Cardiac fibroblast (primary cell): ENCODE data around the gene PARP8.

Experiments used
- DNase-seq, 2 donors: peaks; one replicate each; pipeline versions ENCODE4 v3.0.0 to v3.0.0-alpha.2; 2010; ENCODE audit warnings: low read depth in 2 of 2
- H3K4me3 ChIP-seq, 2 donors: replicated peaks in 1 of 2; 1 replicate in 1 of 2; 2 replicates in 1 of 2; pipeline ENCODE4 v1.5.1; 2011; ENCODE audit warnings: low read depth in 2 of 2, low read length in 2 of 2, mild to moderate bottlenecking in 2 of 2, moderate library complexity in 1 of 2
- CTCF ChIP-seq: IDR thresholded peaks from one replicate; pipeline ENCODE4 v1.5.1; 2011; ENCODE audit warnings: low read depth, mild to moderate bottlenecking, low read length, inconsistent platforms

PARP8 gene

GRCh38 chr5:50791813-50792212 lies 125.4 kb downstream of the PARP8 start:
- no peak for DNase-seq
- TF ChIP-seq CTCF = no peak
- no peak overlapping the region for H3K4me3 ChIP-seq

DNA sequence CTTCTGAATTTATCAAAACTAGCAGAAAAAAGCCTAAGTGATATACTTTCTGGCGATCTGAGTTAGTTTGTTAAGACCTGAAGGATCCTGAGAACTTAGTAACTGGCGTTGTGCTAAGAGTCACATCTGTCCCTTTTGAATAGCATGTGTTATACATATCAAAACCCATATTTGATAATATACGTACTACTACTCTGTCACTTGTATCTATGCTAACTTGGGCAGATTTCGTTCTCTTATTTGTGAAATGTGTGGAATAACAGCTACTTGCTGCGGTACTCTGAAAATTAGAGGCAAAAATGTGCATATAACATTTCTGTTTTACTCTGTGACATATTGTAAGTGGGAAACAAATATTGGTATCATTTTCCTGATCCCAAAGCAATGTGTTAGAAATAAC lies 126.4 kb downstream of the PARP8 start:
- DNase-seq = no peak
- no peak overlapping the region for H3K4me3 ChIP-seq
- TF ChIP-seq CTCF = no peak

GRCh38 chr5:50794812-50795211 lies 128.4 kb downstream of the PARP8 start:
- no peak for TF ChIP-seq CTCF
- H3K4me3 ChIP-seq = no peak overlapping the region
- DNase-seq = no peak

DNA sequence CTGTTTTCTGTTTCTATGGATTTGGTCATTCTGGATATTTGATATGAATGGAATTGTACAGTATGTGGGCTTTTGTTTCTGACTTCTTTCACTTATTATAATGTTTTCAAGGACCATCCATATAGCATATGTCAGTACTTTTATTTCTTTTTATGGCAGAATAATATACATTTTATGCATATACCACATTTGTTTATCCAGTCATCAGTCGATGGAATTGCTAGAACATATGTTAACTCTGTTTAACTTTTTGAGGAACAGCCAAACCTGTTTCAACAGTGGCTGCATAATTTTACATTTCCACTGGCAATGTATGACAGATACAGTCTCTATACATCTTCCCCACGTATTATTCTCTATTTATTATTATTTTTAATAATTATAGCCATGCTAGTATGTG lies 131.6 kb downstream of the PARP8 start:
- no peak overlapping the region for H3K4me3 ChIP-seq
- no peak for TF ChIP-seq CTCF
- DNase-seq = no peak

GRCh38 chr5:50799596-50799995 lies 133.2 kb downstream of the PARP8 start:
- DNase-seq = no peak
- TF ChIP-seq CTCF = no peak
- H3K4me3 ChIP-seq = no peak overlapping the region

GRCh38 chr5:50800410-50800809 lies 134.0 kb downstream of the PARP8 start:
- no peak for DNase-seq
- TF ChIP-seq CTCF = no peak
- H3K4me3 ChIP-seq = no peak overlapping the region

- TF ChIP-seq CTCF = no peak
- DNase-seq = peak; percentile 6 to 66
- no peak overlapping the region for H3K4me3 ChIP-seq
Measured at GRCh38 chr5:50807661-50808060, 141.2 kb downstream of the PARP8 start.
